Esophagus muscularis mucosa (tissue), 3 donors: Measurements from ENCODE around the gene PTMA.

ENCODE experiments used
- POLR2A ChIP-seq: fragments of 450-650 bp; IDR thresholded peaks from one replicate; pipeline ENCODE4 v1.6.1; 2017; ENCODE audit warnings: antibody characterized with exemption, moderate library complexity, mild to moderate bottlenecking, low read depth
- TF ChIP-seq, protein P1 (sequence below), 3 experiments: fragments of 200-600 bp in 2 of 3; fragments of 450-650 bp in 1 of 3; sonication (generic) in 2 of 3; IDR thresholded peaks; one replicate each; pipeline ENCODE4 v1.5.1; 2017 to 2019; ENCODE audit warnings: antibody characterized with exemption in 3 of 3, mild to moderate bottlenecking in 2 of 3, moderate library complexity in 1 of 3

DNA sequence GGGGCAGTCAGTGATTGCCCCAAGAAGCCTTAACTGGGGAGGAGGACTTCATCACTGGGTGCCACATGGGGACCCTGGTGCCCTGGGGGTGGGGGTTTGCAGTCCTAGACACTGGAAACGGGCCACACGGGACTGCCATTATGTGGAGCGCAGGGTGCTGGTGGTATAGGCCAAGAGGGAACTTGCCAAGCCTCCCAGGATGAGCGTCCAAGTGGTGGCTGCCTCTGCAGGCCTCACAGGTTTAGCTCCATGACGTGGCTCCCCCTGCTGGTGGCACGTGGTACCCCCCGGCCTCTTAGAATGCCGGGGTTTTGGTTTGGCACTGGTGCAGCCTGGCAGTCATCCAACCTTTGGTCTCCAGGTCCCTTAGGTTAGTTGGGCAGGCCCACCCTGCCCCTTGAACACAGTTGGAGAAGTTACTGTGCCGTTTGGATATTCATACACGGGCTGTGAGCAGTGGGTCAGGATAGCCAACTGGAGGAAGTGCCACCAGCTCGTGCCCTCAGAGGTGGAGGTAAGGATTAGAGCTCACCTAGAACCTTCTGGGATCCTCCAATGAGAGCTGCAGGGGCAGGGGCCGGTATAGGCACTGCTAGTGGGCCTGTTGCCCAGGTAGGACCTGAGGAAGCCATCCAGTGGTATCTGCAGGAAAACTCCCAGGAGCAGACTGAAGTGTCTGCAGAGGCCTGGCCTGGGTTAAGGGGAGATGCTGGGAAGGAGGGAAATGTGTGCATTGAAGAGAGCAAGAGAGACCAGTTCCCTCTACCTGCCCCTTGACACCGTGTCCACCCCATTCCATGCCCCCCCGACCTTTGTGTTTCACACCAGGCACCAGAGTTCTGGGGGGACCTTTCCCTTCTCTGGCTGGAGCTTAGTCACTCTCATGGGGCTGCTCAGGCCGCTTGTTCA, 5.7 kb downstream of the PTMA start:
- TF ChIP-seq, protein P1, sequence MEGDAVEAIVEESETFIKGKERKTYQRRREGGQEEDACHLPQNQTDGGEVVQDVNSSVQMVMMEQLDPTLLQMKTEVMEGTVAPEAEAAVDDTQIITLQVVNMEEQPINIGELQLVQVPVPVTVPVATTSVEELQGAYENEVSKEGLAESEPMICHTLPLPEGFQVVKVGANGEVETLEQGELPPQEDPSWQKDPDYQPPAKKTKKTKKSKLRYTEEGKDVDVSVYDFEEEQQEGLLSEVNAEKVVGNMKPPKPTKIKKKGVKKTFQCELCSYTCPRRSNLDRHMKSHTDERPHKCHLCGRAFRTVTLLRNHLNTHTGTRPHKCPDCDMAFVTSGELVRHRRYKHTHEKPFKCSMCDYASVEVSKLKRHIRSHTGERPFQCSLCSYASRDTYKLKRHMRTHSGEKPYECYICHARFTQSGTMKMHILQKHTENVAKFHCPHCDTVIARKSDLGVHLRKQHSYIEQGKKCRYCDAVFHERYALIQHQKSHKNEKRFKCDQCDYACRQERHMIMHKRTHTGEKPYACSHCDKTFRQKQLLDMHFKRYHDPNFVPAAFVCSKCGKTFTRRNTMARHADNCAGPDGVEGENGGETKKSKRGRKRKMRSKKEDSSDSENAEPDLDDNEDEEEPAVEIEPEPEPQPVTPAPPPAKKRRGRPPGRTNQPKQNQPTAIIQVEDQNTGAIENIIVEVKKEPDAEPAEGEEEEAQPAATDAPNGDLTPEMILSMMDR (IDR thresholded peaks at IDR 0.05), result peak; percentile 94 to 97 (median 95)
- TF ChIP-seq POLR2A, result no peak
